IMR-90 (cell line): ENCODE measurements around the gene CEP57L1. TPM values are rescaled to one million over a fixed set of nuclear protein-coding genes. Genes with fewer than 3 reads are reported as not detected.

ENCODE experiments used
- ATAC-seq: fragments of 200-7000 bp; cut with Tn5 transposase; 2 replicates; pipeline ENCODE4 v1.9.1; 2020; ENCODE audit warnings: low read depth, mild to moderate bottlenecking, moderate library complexity
- BruUV-seq: library from RNA; stranded (reverse); fragments of 400-500 nt; replicated peaks from 2 replicates; lab custom pipeline; 2021; lab: Mats Ljungman, UMichigan
- CTCF ChIA-PET: fragments of 300-600 bp; formaldehyde crosslinking; extraction: SDS; loops from one replicate; lab custom pipeline; 2021; ENCODE audit warnings: antibody characterized with exemption; lab: Yijun Ruan, JAX
- POLR2A ChIA-PET: fragments of 300-600 bp; sonication (Branson Sonifier 250); formaldehyde crosslinking; loops from one replicate; lab custom pipeline; 2022; ENCODE audit warnings: antibody characterized with exemption; ENCODE audit not compliant: unreplicated experiment; lab: Charles Lee
- DNase-seq: peaks from one replicate; pipeline ENCODE4 v3.0.0; 2013
- H2AFZ ChIP-seq: replicated peaks from 2 replicates; pipeline ENCODE3; 2013; ENCODE audit warnings: low read length, mild to moderate bottlenecking; ENCODE audit not compliant: poor library complexity
- H2AK5ac ChIP-seq: 2 replicates; pipeline ENCODE4 v1.6.1; 2013; ENCODE audit warnings: low read depth, low read length, inconsistent platforms
- H2AK9ac ChIP-seq: replicated peaks from 2 replicates; pipeline ENCODE3; 2013; ENCODE audit warnings: mild to moderate bottlenecking, low read depth, low read length, moderate library complexity; ENCODE audit not compliant: poor library complexity
- H2BK120ac ChIP-seq: 2 replicates; pipeline ENCODE4 v1.6.1; 2013; ENCODE audit warnings: low read depth, low read length, inconsistent platforms
- H2BK15ac ChIP-seq: 3 replicates; pipeline ENCODE4 v1.6.1; 2013; ENCODE audit warnings: low read depth, low read length, inconsistent platforms
- H2BK20ac ChIP-seq: 2 replicates; pipeline ENCODE4 v1.6.1; 2013; ENCODE audit warnings: low read depth, mild to moderate bottlenecking, inconsistent platforms, low read length, moderate library complexity
- H2BK5ac ChIP-seq: 2 replicates; pipeline ENCODE4 v1.6.1; 2013; ENCODE audit warnings: mild to moderate bottlenecking, low read depth, low read length, inconsistent platforms; ENCODE audit not compliant: poor library complexity, severe bottlenecking
- H3K14ac ChIP-seq: replicated peaks from 2 replicates; pipeline ENCODE4 v1.6.1; 2013; ENCODE audit warnings: low read depth, low read length, inconsistent platforms
- H3K18ac ChIP-seq: 2 replicates; pipeline ENCODE4 v1.6.1; 2013; ENCODE audit warnings: low read depth, low read length, control low read depth
- H3K23ac ChIP-seq: 2 replicates; pipeline ENCODE4 v1.6.1; 2013; ENCODE audit warnings: low read depth, low read length, inconsistent platforms
- H3K27ac ChIP-seq: 2 replicates; pipeline ENCODE4 v1.5.1; 2013; ENCODE audit warnings: mild to moderate bottlenecking, control low read depth, low read length; ENCODE audit not compliant: insufficient read depth
- H3K27me3 ChIP-seq: 2 replicates; pipeline ENCODE4 v1.6.1; 2013; ENCODE audit warnings: low read length; ENCODE audit not compliant: control insufficient read depth, insufficient read depth
- H3K36me3 ChIP-seq: 2 replicates; pipeline ENCODE4 v1.6.1; 2013; ENCODE audit warnings: low read length, mixed read lengths; ENCODE audit not compliant: control insufficient read depth, insufficient read depth
- H3K4ac ChIP-seq: 2 replicates; pipeline ENCODE4 v1.6.1; 2013; ENCODE audit warnings: low read depth, low read length, inconsistent platforms
- H3K4me1 ChIP-seq: 2 replicates; pipeline ENCODE4 v1.6.1; 2013; ENCODE audit warnings: low read length, mixed read lengths; ENCODE audit not compliant: control insufficient read depth, insufficient read depth
- H3K4me2 ChIP-seq: 2 replicates; pipeline ENCODE4 v1.6.1; 2013; ENCODE audit warnings: low read depth, mild to moderate bottlenecking, control low read depth, low read length, moderate library complexity
- H3K4me3 ChIP-seq: 2 replicates; pipeline ENCODE4 v1.5.1; 2013; ENCODE audit warnings: low read depth, mild to moderate bottlenecking, control low read depth, low read length, moderate library complexity; ENCODE audit not compliant: insufficient read depth
- H3K56ac ChIP-seq: 2 replicates; pipeline ENCODE4 v1.6.1; 2013; ENCODE audit warnings: low read length, inconsistent platforms; ENCODE audit not compliant: insufficient read depth; ENCODE audit errors: extremely low read depth
- H3K79me1 ChIP-seq, 2 experiments: 2 replicates each; pipeline ENCODE4 v1.6.1; 2013; ENCODE audit warnings: low read length in 2 of 2, inconsistent platforms in 1 of 2, low read depth in 1 of 2
- H3K9ac ChIP-seq: 2 replicates; pipeline ENCODE4 v1.6.1; 2013; ENCODE audit warnings: low read depth, low read length, control low read depth
- H3K9me1 ChIP-seq: 2 replicates; pipeline ENCODE4 v1.6.1; 2013; ENCODE audit warnings: low read length, inconsistent platforms; ENCODE audit not compliant: insufficient read depth
- H3K9me3 ChIP-seq: 2 replicates; pipeline ENCODE4 v1.6.1; 2013; ENCODE audit warnings: low read length; ENCODE audit not compliant: control insufficient read depth, insufficient read depth
- H4K20me1 ChIP-seq: 2 replicates; pipeline ENCODE4 v1.6.1; 2013; ENCODE audit warnings: low read length, inconsistent platforms; ENCODE audit not compliant: insufficient read depth
- H4K5ac ChIP-seq: 2 replicates; pipeline ENCODE4 v1.6.1; 2013; ENCODE audit warnings: mild to moderate bottlenecking, low read depth, low read length, control low read depth
- H4K8ac ChIP-seq, 2 experiments: 2 replicates each; pipeline ENCODE4 v1.6.1; 2013; ENCODE audit warnings: low read depth in 2 of 2, low read length in 2 of 2, control low read depth in 1 of 2, inconsistent platforms in 1 of 2
- H4K91ac ChIP-seq: 2 replicates; pipeline ENCODE4 v1.6.1; 2013; ENCODE audit warnings: low read depth, low read length, inconsistent platforms; ENCODE audit not compliant: insufficient read depth
- BHLHE40 ChIP-seq: fragments of 150-350 bp; IDR thresholded peaks from 2 replicates; pipeline ENCODE4 v1.6.1; 2016; ENCODE audit warnings: mild to moderate bottlenecking, low read depth, low read length
- CEBPB ChIP-seq: IDR thresholded peaks from 2 replicates; pipeline ENCODE4 v1.6.1; 2012; ENCODE audit warnings: low read depth, low read length, improper control_type of control experiment
- CHD1 ChIP-seq: IDR thresholded peaks from 2 replicates; pipeline ENCODE4 v1.6.1; 2012; ENCODE audit warnings: low read depth, low read length, improper control_type of control experiment
- FOS ChIP-seq: fragments of 150-350 bp; IDR thresholded peaks from 2 replicates; pipeline ENCODE4 v1.6.1; 2016; ENCODE audit warnings: low read depth, low read length
- MAFK ChIP-seq: IDR thresholded peaks from 2 replicates; pipeline ENCODE4 v1.6.1; 2012; ENCODE audit warnings: low read depth, low read length, improper control_type of control experiment
- MXI1 ChIP-seq: IDR thresholded peaks from 2 replicates; pipeline ENCODE4 v1.6.1; 2012; ENCODE audit warnings: low read depth, mild to moderate bottlenecking, low read length, moderate library complexity, borderline replicate concordance
- POLR2A ChIP-seq: IDR thresholded peaks from 2 replicates; pipeline ENCODE4 v1.6.1; 2012; ENCODE audit warnings: mild to moderate bottlenecking, low read depth, low read length
- RAD21 ChIP-seq: IDR thresholded peaks from 2 replicates; pipeline ENCODE4 v1.6.1; 2012; ENCODE audit warnings: low read length, improper control_type of control experiment
- RCOR1 ChIP-seq: IDR thresholded peaks from 2 replicates; pipeline ENCODE4 v1.6.1; 2012; ENCODE audit warnings: mild to moderate bottlenecking, low read length, improper control_type of control experiment; ENCODE audit not compliant: insufficient replicate concordance
- SMC3 ChIP-seq: fragments of 150-350 bp; IDR thresholded peaks from 2 replicates; pipeline ENCODE4 v1.6.1; 2016; ENCODE audit warnings: low read depth, mild to moderate bottlenecking, antibody characterized with exemption, low read length, moderate library complexity
- WGBS, 2 experiments: methylation state at CpG; one replicate each; pipeline versions ENCODE4 v1.1.5 to v1.1.7; 2013; ENCODE audit warnings: missing lambda C conversion rate in 2 of 2; ENCODE audit not compliant: insufficient read length in 1 of 2; ENCODE audit errors: extremely low coverage in 2 of 2; 5-methylcytosine and 5-hydroxymethylcytosine counted together
- dilution Hi-C: fragments of 300-500 bp; cut with HindIII; formaldehyde crosslinking; loops from one replicate; pipeline ENCODE4 v1.14.3; 2018; ENCODE audit warnings: low sequenced_read_pairs; ENCODE audit not compliant: unreplicated experiment
- in situ Hi-C: fragments of 300-500 bp; cut with MboI; formaldehyde crosslinking; loops from 3 replicates; pipeline ENCODE4 v1.14.3; 2019; ENCODE audit warnings: low sequenced_read_pairs, inconsistent platforms, mixed read lengths
- intact Hi-C: fragments of 100-400 bp; cut with micrococcal nuclease; formaldehyde crosslinking; loops from 2 replicates; pipeline ENCODE4 v1.10.0; 2022
- polyA plus RNA-seq, 3 experiments: library from polyadenylated mRNA; depleted of rRNA; stranded (reverse); fragments of >200 nt; gene quantifications; 2 replicates each; pipeline ENCODE4 v1.2.3, GENCODE V29; 2012; ENCODE audit warnings: low replicate concordance in 1 of 3
- total RNA-seq: library from RNA; depleted of rRNA; stranded (reverse); fragments of >200 nt; gene quantifications from 2 replicates; pipeline ENCODE4 v1.2.3, GENCODE V29; 2012
- TF ChIP-seq, protein P1 (sequence below): fragments of 150-350 bp; IDR thresholded peaks from 2 replicates; pipeline ENCODE4 v1.6.1; 2016; ENCODE audit warnings: low read depth, mild to moderate bottlenecking, low read length, moderate library complexity, borderline replicate concordance
- TF ChIP-seq, protein P2 (sequence below): conservative IDR thresholded peaks from 2 replicates; pipeline ENCODE4 v1.5.1; 2012; ENCODE audit warnings: mild to moderate bottlenecking, low read depth, low read length, improper control_type of control experiment

CEP57L1 gene
- total and polyA plus RNA-seq, 2 of the 4 experiments (the other 2 are of a cell fraction): 10.3 to 21.9 TPM

DNA sequence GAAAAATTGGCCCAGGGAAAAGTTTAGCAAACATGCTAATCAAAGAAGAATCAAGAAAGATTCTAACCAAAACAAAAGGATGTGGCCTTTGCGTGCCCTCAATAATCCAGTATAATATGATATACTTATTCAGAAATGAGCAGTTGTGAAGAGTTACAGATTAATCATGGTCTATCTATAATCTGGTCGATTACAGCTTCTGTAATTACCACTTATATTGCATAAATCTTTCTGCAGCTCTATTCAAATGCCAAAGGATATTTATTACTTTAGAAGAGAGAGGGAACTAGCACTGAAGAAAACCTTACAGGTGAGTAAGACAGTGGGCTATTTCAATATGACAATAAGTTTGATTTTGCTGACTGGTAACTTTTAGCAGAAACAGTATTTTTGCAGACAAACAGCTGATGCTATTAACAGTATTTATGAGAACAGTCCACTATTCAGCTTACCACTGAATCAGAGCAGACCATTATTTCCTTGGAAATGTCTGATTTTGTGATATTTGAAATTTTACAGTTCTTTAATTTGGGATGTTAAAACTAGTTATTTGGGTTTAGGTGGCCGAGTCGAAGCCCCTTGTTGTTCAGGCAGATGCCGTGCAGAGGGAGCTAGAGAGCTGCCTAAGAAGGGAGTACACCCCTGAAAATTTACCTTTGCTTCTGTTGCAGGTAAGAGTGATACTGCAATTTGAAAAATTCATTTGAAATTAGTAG lies 92.2 kb downstream of the CEP57L1 start:
- H3K14ac ChIP-seq: no peak overlapping the region
- no peak overlapping the region for H2AK9ac ChIP-seq
- POLR2A ChIA-PET: no interaction called here
- H3K56ac ChIP-seq: no peak overlapping the region
- no peak overlapping the region for H3K27ac ChIP-seq
- no peak overlapping the region for H3K4ac ChIP-seq
- DNase-seq (peak; percentile 28), ATAC-seq (peak; percentile 64)
- no peak overlapping the region for H2AFZ ChIP-seq
- no peak overlapping the region for H2BK5ac ChIP-seq
- no peaks in the 10 kb centered on the region for H4K20me1 ChIP-seq
- WGBS, 2 experiments: no CpG with 5 or more reads among the region's 5 CpGs
- no peak overlapping the region for H4K91ac ChIP-seq
- no peaks in the 10 kb centered on the region for H3K9me3 ChIP-seq
- H3K27me3 ChIP-seq: peaks cover 17% of the 10 kb centered on the region
- H3K9ac ChIP-seq: no peak overlapping the region
- H3K4me2 ChIP-seq: no peak overlapping the region
- no peak overlapping the region for H2BK15ac ChIP-seq
- H4K5ac ChIP-seq: no peak overlapping the region
- intact Hi-C loops (loop anchor here (1.0 kb wide), 2 partner anchors 196 to 210 kb away; no protein-coding TSS in a partner anchor), in situ Hi-C loops (loop anchor here (25.0 kb wide), 1 partner anchor 200 kb away; the partner anchor contains the start of gene CD164), dilution Hi-C loops (no loop called here)
- no peaks in the 10 kb centered on the region for H3K4me1 ChIP-seq
- no peaks in the 10 kb centered on the region for H3K79me1 ChIP-seq
- CTCF ChIA-PET: interaction anchor here (0.8 to 2.0 kb wide), 9 partner anchors 8 to 318 kb away, joined by 3 to 14 read pairs (median 4); partner anchors contain the start of gene CD164
- no peak overlapping the region for H3K4me3 ChIP-seq
- H3K9me1 ChIP-seq: no peaks in the 10 kb centered on the region
- H4K8ac ChIP-seq: no peak overlapping the region
- no peak overlapping the region for H2BK120ac ChIP-seq
- H2BK20ac ChIP-seq: no peak overlapping the region
- peak; percentile 81 for TF ChIP-seq RAD21
- TF ChIP-seq FOS: no peak
- peak; percentile 75 for TF ChIP-seq SMC3
- TF ChIP-seq MAFK: peak; percentile 92
- no peak for TF ChIP-seq MXI1
- TF ChIP-seq BHLHE40: no peak
- TF ChIP-seq, protein P1, sequence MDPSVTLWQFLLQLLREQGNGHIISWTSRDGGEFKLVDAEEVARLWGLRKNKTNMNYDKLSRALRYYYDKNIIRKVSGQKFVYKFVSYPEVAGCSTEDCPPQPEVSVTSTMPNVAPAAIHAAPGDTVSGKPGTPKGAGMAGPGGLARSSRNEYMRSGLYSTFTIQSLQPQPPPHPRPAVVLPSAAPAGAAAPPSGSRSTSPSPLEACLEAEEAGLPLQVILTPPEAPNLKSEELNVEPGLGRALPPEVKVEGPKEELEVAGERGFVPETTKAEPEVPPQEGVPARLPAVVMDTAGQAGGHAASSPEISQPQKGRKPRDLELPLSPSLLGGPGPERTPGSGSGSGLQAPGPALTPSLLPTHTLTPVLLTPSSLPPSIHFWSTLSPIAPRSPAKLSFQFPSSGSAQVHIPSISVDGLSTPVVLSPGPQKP: no peak
- no peak for TF ChIP-seq CHD1
- no peak for TF ChIP-seq POLR2A
- TF ChIP-seq, protein P2, sequence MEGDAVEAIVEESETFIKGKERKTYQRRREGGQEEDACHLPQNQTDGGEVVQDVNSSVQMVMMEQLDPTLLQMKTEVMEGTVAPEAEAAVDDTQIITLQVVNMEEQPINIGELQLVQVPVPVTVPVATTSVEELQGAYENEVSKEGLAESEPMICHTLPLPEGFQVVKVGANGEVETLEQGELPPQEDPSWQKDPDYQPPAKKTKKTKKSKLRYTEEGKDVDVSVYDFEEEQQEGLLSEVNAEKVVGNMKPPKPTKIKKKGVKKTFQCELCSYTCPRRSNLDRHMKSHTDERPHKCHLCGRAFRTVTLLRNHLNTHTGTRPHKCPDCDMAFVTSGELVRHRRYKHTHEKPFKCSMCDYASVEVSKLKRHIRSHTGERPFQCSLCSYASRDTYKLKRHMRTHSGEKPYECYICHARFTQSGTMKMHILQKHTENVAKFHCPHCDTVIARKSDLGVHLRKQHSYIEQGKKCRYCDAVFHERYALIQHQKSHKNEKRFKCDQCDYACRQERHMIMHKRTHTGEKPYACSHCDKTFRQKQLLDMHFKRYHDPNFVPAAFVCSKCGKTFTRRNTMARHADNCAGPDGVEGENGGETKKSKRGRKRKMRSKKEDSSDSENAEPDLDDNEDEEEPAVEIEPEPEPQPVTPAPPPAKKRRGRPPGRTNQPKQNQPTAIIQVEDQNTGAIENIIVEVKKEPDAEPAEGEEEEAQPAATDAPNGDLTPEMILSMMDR: peak; percentile 69
- TF ChIP-seq RCOR1: no peak
- no peak for TF ChIP-seq CEBPB
- no peak overlapping the region for H2AK5ac ChIP-seq
- H3K23ac ChIP-seq: no peak overlapping the region
- H3K36me3 ChIP-seq: no peaks in the 10 kb centered on the region
- no peak overlapping the region for H3K18ac ChIP-seq
- BruUV-seq: no TSS peak
